Globus pallidus (tissue), 1 donor: ENCODE data around the gene PPP6R2.

Source experiments
- DNase-seq: peaks from one replicate; pipeline ENCODE4 v3.0.0-alpha.2; 2015; ENCODE audit warnings: low spot score

Gene PPP6R2

GRCh38 chr22:50305393-50305922, 37.7 kb upstream of the PPP6R2 start:
- DNase-seq = no peak

- DNase-seq = peak; percentile 59
Measured at GRCh38 chr22:50305923-50306566, 37.1 kb upstream of the PPP6R2 start.

GRCh38 chr22:50306753-50307749, 36.1 kb upstream of the PPP6R2 start, which contains the start of gene PLXNB2:
Gene PLXNB2, minus strand, starts transcription at chr22:50307646. Its CDS starts 17,062 bp downstream, at chr22:50290584.
- peak; percentile 87 for DNase-seq

- peak; percentile 30 for DNase-seq
Measured at GRCh38 chr22:50307890-50308596, 35.1 kb upstream of the PPP6R2 start.

- peak; percentile 68 for DNase-seq
Measured at GRCh38 chr22:50308597-50308935, 34.6 kb upstream of the PPP6R2 start.

GRCh38 chr22:50308986-50309600, 34.0 kb upstream of the PPP6R2 start:
- peak; percentile 16 for DNase-seq

- DNase-seq = no peak
Measured at GRCh38 chr22:50309601-50309991, 33.5 kb upstream of the PPP6R2 start.

- DNase-seq = no peak
Measured at GRCh38 chr22:50310031-50310722, 33.0 kb upstream of the PPP6R2 start.

GRCh38 chr22:50310949-50311444, 32.1 kb upstream of the PPP6R2 start:
- DNase-seq = no peak

GRCh38 chr22:50311606-50312351, 31.3 kb upstream of the PPP6R2 start:
- DNase-seq = no peak

GRCh38 chr22:50312371-50312770, 30.8 kb upstream of the PPP6R2 start:
- no peak for DNase-seq

GRCh38 chr22:50313021-50313420, 30.1 kb upstream of the PPP6R2 start:
- DNase-seq = no peak

- DNase-seq = no peak
Measured at GRCh38 chr22:50313600-50313999, 29.5 kb upstream of the PPP6R2 start.

- no peak for DNase-seq
Measured at GRCh38 chr22:50314081-50314454, 29.1 kb upstream of the PPP6R2 start.

- DNase-seq = no peak
Measured at GRCh38 chr22:50314455-50315288, 28.5 kb upstream of the PPP6R2 start.

GRCh38 chr22:50315289-50316113, 27.6 kb upstream of the PPP6R2 start:
- DNase-seq = no peak

- no peak for DNase-seq
Measured at GRCh38 chr22:50316114-50317065, 26.7 kb upstream of the PPP6R2 start.
